Spleen (tissue), 7 donors: ENCODE measurements around the gene SREBF2.

Source experiments
- CTCF ChIP-seq, 11 experiments: fragments of 200-600 bp in 7 of 11; fragments of 450-650 bp in 4 of 11; sonication (generic) in 4 of 11; IDR thresholded peaks in 8 of 11; conservative IDR thresholded peaks in 3 of 11; 1 replicate in 7 of 11; 2 replicates in 4 of 11; pipeline versions ENCODE4 v1.4.0 to v1.8.0; 2016 to 2021; ENCODE audit warnings: antibody characterized with exemption in 11 of 11, inconsistent platforms in 4 of 11, mild to moderate bottlenecking in 1 of 11
- POLR2A ChIP-seq, 3 donors: fragments of 450-650 bp; IDR thresholded peaks; one replicate each; pipeline ENCODE4 v1.5.1; 2017; ENCODE audit warnings: antibody characterized with exemption in 3 of 3, mild to moderate bottlenecking in 1 of 3
- POLR2AphosphoS5 ChIP-seq, 3 donors: sonication (generic); formaldehyde crosslinking; IDR thresholded peaks; one replicate each; pipeline ENCODE4 v1.5.1; 2017; ENCODE audit warnings: antibody characterized with exemption in 3 of 3
- donor health status: DM: no; HTN: no; CAD: no; lungs with moderate emphysema.
- donor health status: DM: no; HTN: no; CAD: no.
- donor health status: DM: no; HTN: no; CAD: no.

DNA sequence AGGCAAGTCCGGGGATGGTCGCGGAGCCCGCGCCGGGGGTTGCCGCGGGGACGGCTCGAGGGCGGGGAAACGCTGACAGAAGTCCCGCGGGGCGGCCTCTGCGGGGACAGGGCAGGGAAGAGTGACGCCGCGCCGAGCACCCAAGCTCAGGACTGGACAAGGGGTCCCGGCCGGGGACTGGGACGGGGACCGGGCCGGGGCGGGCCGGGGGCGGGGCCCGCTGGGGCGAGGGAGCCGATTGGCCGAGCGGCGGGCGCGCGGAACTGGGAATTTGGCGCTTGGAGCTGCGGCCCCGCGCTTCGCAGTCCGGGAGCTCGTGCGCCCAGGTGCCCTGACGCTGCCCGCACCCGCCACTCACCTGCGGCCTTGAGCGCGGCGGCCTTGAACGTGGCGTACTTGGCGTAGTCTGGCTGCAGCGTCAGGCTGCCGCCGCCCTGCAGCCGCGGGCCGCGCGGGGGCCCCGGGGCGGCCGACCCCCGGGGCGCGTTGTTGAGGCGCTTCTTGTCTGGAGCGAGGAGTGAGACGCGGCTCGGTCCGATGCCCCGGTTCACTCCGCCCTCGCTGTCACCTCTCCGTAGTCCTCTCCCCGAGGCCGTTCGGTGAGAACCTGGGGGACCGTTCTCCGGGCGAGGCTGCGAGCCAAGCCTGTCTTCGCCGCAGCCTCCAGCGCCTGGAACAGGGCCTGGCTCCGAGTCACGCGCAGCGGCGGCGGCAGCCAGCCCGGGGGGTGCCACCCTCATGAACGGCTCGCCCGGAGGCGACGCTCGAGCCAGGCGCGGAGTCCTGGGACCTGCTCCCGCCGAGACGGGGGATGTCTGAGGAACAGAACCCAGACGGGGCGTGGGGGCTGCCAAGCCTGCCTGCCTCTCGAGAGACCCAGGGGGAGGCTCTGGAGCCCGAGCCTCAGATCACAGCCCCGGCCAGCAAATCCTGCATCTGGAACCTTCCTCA is 77.4 kb downstream of the SREBF2 start:
- no peak for TF ChIP-seq CTCF (IDR thresholded peaks at IDR 0.05 in 8 of 11, conservative IDR thresholded peaks at IDR 0.05 in 3 of 11)
- TF ChIP-seq POLR2A (IDR thresholded peaks at IDR 0.05) = no peak
- peak in 1 of 3 donors; percentile 37 for TF ChIP-seq POLR2AphosphoS5 (IDR thresholded peaks at IDR 0.05)
